GM11168 (cell line): Measurements from ENCODE around the gene NSL1.

Experiments
- in situ Hi-C: fragments of 300-500 bp; cut with MboI; formaldehyde crosslinking; loops from one replicate; pipeline ENCODE4 v1.12.0; 2022; ENCODE audit warnings: low sequenced_read_pairs; ENCODE audit not compliant: unreplicated experiment

Gene NSL1

GRCh38 chr1:212689758-212690529 is 101.6 kb downstream of the NSL1 start:
- in situ Hi-C loops: no loop called here

DNA sequence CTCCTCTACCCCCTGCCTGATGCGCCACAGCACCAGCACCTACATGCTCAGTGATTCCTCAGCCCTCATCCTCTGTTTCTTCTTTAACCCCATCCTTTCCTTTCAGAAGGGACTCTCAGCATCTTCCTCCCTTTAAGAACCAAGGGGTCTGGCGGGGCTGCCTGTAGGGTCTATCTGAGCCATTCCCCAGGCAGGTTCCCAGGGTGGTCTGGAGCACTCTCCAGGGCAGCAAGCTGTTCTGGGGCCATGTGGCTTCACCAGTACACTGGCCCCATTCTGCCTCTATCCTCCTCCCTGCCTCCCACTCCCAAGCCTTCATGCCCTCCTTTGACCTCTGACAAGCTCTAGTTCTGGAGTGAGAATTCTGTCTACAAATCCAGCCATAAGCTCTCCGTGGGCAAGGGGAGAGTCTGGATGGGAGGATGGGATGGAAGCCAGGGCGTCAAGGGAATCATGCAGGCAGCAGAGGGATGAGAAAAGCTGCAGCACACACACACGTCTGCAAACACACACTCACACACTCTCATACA is 102.3 kb downstream of the NSL1 start:
- in situ Hi-C loops: no loop called here

DNA sequence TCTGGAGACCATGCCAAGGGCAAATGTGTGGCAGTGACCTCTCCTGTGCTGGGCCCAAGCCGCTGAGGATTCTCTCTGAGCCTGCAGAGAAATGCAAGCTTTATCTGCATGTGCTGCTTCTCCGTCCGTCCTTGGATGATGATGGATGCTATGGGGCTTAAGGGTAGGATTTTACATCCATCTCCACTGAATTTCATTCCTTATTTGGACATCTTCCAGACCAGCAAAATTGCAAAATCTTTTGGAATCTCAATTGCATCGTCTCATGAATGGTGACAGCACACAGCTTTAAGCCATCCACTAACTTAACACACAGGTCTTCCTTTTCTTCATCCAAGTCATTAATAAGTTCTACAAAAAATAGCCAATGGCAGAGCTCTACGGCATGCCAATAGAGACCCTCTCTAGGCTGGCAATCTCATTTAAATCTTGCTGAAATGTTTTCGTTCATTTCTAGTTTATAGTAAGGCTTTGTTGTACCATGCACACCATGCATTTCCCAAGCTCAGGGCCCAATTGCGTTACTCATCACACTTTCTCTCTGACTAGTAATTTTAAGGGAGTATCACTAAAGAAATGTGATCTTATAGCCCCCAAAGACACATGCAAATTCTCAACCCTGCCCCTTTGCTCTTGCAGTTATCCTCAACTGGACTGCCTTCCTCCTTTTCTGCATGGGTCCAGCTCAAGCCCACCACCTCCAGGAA is 103.1 kb downstream of the NSL1 start:
- in situ Hi-C loops: no loop called here

DNA sequence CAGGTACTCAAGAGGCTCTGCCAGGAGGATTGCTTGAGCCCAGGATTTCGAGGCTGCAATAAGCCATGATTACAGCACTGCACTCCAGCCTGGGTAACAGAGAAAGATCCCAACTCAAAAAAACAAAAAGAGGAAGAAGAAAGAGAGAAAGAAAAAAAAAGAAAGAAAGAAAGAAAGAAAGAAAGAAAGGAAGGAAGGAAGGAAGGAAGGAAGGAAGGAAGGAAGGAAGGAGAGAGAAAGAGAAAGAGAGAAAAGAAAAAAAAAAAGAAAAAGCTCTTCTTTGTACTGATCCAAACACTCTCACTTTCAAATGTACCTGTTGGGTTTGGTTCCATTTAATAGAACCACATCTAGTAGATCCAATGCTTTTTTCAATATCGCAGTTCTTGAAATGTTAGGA is 103.8 kb downstream of the NSL1 start:
- in situ Hi-C loops: no loop called here

GRCh38 chr1:212686591-212686990 is 105.0 kb downstream of the NSL1 start:
- in situ Hi-C loops: no loop called here

DNA sequence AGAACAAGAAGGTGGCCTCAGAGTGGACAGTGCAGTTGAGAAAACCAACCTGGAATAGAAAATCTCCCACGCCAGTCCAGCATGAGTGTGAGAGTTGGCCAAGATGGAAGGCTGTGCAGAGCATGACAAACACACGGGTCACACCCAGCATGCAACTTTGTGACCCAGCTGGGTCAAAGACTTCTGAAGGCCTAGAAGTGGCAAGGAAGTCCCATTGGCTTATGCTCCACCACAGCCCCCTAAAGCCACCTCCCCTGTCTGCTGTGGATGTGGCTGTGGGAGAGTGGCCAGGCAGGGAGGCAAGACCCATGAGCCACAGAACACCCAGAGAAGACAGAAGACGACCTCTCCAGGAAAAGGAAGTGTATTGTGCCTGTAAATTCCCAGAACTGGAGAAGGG is 105.5 kb downstream of the NSL1 start:
- in situ Hi-C loops: no loop called here

- in situ Hi-C loops: no loop called here
Observed at GRCh38 chr1:212685429-212685828, 106.1 kb downstream of the NSL1 start.

GRCh38 chr1:212684521-212685090 is 107.0 kb downstream of the NSL1 start:
- in situ Hi-C loops: no loop called here

- in situ Hi-C loops: no loop called here
Observed at GRCh38 chr1:212684076-212684475, 107.5 kb downstream of the NSL1 start.

DNA sequence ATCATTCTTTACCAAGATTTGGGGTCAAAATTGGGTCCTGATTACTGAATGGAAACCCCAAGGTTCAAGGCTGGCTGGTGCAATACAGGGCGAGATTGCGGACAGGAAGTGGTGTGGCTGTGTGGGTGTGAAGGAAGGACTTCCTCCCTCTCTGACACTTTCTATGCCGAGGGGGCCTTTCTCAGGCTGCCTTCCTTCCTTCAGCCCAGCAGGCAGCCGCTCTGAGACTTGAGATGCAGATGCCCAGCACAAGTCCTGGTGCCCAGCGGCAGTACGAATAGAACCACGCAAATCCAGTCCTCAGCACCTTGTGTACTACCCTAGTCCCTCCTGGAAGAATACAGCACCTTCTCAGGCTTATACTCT is 108.2 kb downstream of the NSL1 start:
- in situ Hi-C loops: no loop called here

DNA sequence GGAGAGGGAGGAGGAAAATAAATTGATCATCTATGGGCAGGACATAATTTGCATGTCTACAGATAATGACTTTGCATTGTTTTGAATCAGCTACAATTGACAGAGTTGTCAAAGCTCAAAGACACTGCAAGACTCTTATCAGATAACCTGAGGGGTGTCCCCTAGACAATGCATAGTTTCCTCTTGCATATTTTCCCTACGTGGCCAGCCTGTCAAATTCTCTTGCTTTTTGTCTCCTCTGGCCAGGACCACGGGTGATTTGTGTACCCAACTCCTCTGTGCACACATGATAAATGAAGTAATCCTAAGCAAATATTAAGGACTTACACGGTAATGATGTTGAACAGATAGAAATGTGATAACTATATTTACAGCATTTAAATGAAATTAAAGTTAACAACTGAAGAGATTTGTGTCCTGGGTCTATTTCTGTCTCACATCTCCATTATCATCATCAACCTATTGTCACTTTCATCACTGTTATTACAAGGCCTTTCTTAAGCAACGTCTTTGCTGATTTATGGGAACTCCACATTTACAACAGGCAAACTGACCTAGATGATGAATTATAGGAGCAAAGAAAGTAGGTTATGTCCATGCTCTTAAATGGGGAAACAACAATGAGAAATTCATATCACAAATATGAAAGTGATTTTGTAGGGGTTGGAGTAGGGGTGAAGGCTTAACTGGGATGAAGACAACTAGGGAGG is 110.7 kb downstream of the NSL1 start:
- in situ Hi-C loops: no loop called here

DNA sequence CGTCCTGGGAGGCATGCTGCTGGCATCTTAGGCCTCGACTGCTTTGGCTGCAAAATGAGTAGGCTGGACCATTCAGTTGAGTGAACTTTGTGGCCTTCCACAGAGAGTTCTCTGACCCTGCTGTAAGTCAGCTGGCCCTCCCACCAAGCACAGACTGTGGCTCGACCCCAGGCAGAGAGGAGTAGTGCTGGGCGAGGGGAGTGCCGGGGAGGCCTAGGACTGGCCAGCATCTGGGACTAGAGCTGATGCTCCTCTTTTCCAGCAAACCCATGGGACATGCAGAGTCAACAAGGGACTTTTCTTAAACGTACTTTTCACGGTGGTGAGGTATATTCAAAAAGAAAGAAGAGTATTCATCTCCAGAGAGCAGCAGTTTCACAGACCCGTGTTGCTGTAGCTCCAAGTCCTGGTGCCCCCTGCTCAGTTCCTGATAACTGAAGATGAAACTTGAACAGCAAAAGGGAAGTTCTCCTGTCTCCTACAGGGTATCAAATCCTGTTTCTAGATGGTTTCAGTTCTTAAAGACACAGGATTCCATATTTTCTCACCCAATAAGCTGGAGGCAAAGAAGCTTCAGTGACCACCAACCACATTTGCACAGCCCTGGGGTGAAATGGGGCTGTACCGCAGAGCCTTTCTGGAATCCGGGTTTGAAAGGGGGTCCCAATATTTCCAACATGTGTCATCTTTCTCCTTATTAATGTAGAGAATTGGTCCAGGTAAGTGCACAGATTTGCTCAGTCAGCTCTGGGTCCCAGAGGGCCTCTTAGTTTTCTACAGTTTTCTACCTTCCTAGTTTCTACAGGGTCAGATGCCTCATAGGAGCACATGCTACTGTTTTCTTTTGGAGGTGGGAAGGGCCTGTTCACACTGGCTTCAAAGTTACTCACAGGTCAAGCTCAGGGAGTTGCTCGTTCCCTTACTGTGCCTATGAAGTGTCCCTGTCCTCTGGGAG is 112.8 kb downstream of the NSL1 start:
- in situ Hi-C loops: no loop called here

GRCh38 chr1:212677573-212677972 is 114.0 kb downstream of the NSL1 start:
- in situ Hi-C loops: no loop called here

- in situ Hi-C loops: no loop called here
Observed at GRCh38 chr1:212677136-212677535, 114.4 kb downstream of the NSL1 start.
